SU-DHL-6 (cell line): ENCODE results near the gene NFIB.

Source experiments
- H2AFZ ChIP-seq: fragments of 200-600 bp; sonication (generic); 2 replicates; pipeline ENCODE4 v1.6.1; 2014; ENCODE audit warnings: low read depth, mild to moderate bottlenecking, moderate library complexity, mixed read lengths, antibody characterized with exemption, low read length; ENCODE audit not compliant: severe bottlenecking
- H3F3A ChIP-seq: fragments of 200-600 bp; shearing (Covaris generic); 2 replicates; pipeline ENCODE4 v1.6.0; 2016; ENCODE audit warnings: antibody characterized with exemption, mild to moderate bottlenecking; ENCODE audit not compliant: insufficient read depth
- H3K27ac ChIP-seq: fragments of 200-600 bp; sonication (generic); 2 replicates; pipeline ENCODE4 v1.5.1; 2016; ENCODE audit warnings: low read depth, mild to moderate bottlenecking, low read length, moderate library complexity, mixed read lengths
- H3K27me3 ChIP-seq: fragments of 200-600 bp; sonication (generic), shearing (Covaris generic); 2 replicates; pipeline ENCODE4 v1.6.0; 2014; ENCODE audit warnings: mild to moderate bottlenecking, low read length
- H3K36me3 ChIP-seq: fragments of 200-600 bp; sonication (generic); 2 replicates; pipeline ENCODE4 v1.6.1; 2014; ENCODE audit warnings: mild to moderate bottlenecking, low read length, mixed read lengths
- H3K4me2 ChIP-seq: fragments of 300-600, 200-600 bp; shearing (Covaris generic), sonication (generic); 2 replicates; pipeline ENCODE4 v1.6.0; 2014; ENCODE audit warnings: low read length, low read depth, mild to moderate bottlenecking; ENCODE audit not compliant: poor library complexity, severe bottlenecking
- H3K4me3 ChIP-seq: fragments of 200-600 bp; sonication (generic); 2 replicates; pipeline ENCODE4 v1.5.1; 2014; ENCODE audit warnings: antibody characterized with exemption, low read length, mild to moderate bottlenecking, mixed read lengths; ENCODE audit not compliant: insufficient read depth, poor library complexity, severe bottlenecking
- H3K79me2 ChIP-seq: fragments of 200-600 bp; sonication (generic); 2 replicates; pipeline ENCODE4 v1.6.1; 2014; ENCODE audit warnings: mild to moderate bottlenecking, low read length, moderate library complexity; ENCODE audit not compliant: insufficient read depth
- H3K9ac ChIP-seq: fragments of 200-600 bp; sonication (generic); 2 replicates; pipeline ENCODE4 v1.7.0; 2014; ENCODE audit warnings: mild to moderate bottlenecking, low read length
- H3K9me2 ChIP-seq: fragments of 200-600 bp; sonication (generic); replicated peaks from 2 replicates; pipeline ENCODE4 v1.6.1; 2014; ENCODE audit warnings: low read length; ENCODE audit not compliant: insufficient read depth
- H3K9me3 ChIP-seq: fragments of 200-600 bp; sonication (generic); 2 replicates; pipeline ENCODE4 v1.6.1; 2014; ENCODE audit warnings: low read length, mixed read lengths; ENCODE audit not compliant: insufficient read depth
- H4K20me1 ChIP-seq: fragments of 200-600 bp; sonication (generic); 2 replicates; pipeline ENCODE4 v1.6.1; 2014; ENCODE audit warnings: low read depth, mild to moderate bottlenecking, antibody characterized with exemption, low read length, moderate library complexity, mixed read lengths
- EZH2phosphoT487 ChIP-seq: fragments of 200-600 bp; sonication (generic), shearing (Covaris generic); conservative IDR thresholded peaks from 2 replicates; pipeline ENCODE4 v1.6.1; 2018; ENCODE audit warnings: mild to moderate bottlenecking, antibody characterized with exemption, low read length, moderate library complexity, mixed read lengths
- TF ChIP-seq, protein P1 (sequence below): fragments of 200-600 bp; sonication (generic); IDR thresholded peaks from one replicate; pipeline ENCODE4 v1.5.1; 2017; ENCODE audit warnings: antibody characterized with exemption, mild to moderate bottlenecking, low read length, moderate library complexity; ENCODE audit not compliant: insufficient read depth, poor library complexity, severe bottlenecking

Gene NFIB

DNA sequence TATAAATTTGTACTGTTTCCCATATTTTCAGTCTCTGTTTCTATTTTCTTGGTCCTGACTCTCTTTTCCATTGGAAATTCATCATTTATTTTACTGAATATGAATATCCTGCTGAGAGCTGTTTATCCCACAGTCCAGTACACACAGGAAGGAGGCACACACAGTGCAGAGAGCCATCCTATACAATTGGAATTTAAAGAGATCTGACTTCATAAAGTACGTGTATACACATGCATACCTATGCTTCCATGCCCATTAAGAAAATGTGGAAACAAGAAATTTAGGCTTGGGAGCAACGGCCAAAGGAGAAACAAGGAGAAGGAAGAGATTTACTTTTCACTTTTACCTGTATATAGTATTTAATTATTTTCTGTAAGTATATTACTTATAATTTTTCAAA is 99.2 kb downstream of the NFIB start:
- no peaks in the 10 kb centered on the region for H3K36me3 ChIP-seq
- H3K27ac ChIP-seq, result no peak overlapping the region
- H3K27me3 ChIP-seq, result no peaks in the 10 kb centered on the region
- no peak overlapping the region for H3K4me3 ChIP-seq
- TF ChIP-seq EZH2phosphoT487, result no peak
- TF ChIP-seq, protein P1, sequence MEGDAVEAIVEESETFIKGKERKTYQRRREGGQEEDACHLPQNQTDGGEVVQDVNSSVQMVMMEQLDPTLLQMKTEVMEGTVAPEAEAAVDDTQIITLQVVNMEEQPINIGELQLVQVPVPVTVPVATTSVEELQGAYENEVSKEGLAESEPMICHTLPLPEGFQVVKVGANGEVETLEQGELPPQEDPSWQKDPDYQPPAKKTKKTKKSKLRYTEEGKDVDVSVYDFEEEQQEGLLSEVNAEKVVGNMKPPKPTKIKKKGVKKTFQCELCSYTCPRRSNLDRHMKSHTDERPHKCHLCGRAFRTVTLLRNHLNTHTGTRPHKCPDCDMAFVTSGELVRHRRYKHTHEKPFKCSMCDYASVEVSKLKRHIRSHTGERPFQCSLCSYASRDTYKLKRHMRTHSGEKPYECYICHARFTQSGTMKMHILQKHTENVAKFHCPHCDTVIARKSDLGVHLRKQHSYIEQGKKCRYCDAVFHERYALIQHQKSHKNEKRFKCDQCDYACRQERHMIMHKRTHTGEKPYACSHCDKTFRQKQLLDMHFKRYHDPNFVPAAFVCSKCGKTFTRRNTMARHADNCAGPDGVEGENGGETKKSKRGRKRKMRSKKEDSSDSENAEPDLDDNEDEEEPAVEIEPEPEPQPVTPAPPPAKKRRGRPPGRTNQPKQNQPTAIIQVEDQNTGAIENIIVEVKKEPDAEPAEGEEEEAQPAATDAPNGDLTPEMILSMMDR, result no peak
- no peak overlapping the region for H2AFZ ChIP-seq
- no peak overlapping the region for H3K4me2 ChIP-seq
- H3K9me3 ChIP-seq, result no peaks in the 10 kb centered on the region
- H3K9ac ChIP-seq, result no peak overlapping the region
- H3F3A ChIP-seq, result no peaks in the 10 kb centered on the region
- no peaks in the 10 kb centered on the region for H4K20me1 ChIP-seq
- H3K79me2 ChIP-seq, result no peaks in the 10 kb centered on the region
- H3K9me2 ChIP-seq, result no peaks in the 10 kb centered on the region

DNA sequence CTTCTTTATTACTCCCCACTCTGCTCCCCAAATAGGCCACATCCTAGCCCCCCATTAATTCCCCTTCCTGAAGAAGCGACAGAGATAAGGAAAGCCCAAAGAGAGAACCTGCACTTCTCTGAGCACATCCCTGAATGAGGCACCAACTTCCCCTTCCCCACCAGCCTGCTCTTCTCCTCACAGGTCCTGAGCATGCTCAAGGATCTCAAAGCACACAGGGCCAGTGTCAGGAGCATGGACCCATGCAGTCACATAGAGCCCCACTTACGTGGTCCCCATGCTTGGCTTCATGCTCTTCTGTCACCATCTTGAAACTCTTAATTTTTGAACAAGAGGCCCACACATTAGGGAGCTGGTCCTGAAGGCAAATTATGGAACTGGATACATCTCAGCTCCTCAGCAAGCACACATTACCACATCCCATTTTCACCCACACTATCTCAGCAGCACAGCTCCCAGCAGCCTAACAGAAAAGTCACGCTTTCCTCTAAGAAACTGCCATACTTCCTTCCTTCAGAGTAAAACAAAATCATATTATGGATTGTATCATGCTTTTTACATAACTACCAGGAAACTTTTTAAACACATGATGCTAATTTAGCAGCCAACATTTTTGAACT is 99.8 kb downstream of the NFIB start:
- Histone ChIP-seq H3F3A (no peaks in the 10 kb centered on the region), H3K9me2 (no peaks in the 10 kb centered on the region), H3K36me3 (no peaks in the 10 kb centered on the region), H3K9me3 (no peaks in the 10 kb centered on the region), H2AFZ (no peak overlapping the region), H3K4me3 (no peak overlapping the region), H3K27ac (no peak overlapping the region), H4K20me1 (no peaks in the 10 kb centered on the region), H3K79me2 (no peaks in the 10 kb centered on the region), H3K27me3 (no peaks in the 10 kb centered on the region), H3K9ac (no peak overlapping the region), H3K4me2 (no peak overlapping the region)
- no peak for TF ChIP-seq EZH2phosphoT487
- TF ChIP-seq, protein P1, result no peak

DNA sequence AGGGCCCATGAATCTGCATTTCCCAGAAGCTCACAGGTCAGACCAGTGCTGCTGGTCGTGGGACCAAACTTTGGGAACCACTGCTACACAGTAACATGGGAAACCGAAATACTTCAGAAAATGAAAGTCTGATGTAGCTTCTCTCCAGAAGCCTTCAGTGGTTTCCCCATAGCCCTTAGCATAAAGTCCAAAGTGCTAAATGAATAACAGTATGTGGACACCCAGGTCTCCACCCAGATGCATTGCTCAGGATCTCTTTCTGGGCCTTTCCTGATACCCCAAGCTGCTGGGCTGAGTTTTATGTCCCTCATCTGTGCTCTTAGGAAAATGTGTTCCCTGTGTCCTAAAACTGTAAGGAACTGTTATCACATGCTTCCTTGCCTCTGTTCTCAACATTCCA is 100.4 kb downstream of the NFIB start:
- Histone ChIP-seq H2AFZ (no peak overlapping the region), H3K9me2 (no peaks in the 10 kb centered on the region), H3F3A (no peaks in the 10 kb centered on the region), H3K9ac (no peak overlapping the region), H3K9me3 (no peaks in the 10 kb centered on the region), H3K79me2 (no peaks in the 10 kb centered on the region), H3K36me3 (no peaks in the 10 kb centered on the region), H3K27me3 (no peaks in the 10 kb centered on the region), H3K4me3 (no peak overlapping the region), H4K20me1 (no peaks in the 10 kb centered on the region), H3K4me2 (no peak overlapping the region), H3K27ac (no peak overlapping the region)
- no peak for TF ChIP-seq EZH2phosphoT487
- TF ChIP-seq, protein P1, result no peak
